A673 (cell line): Measurements from ENCODE around the gene LOC101059915.

Experiments used
- EZH2 ChIP-seq: fragments of 200-600 bp; sonication (generic); IDR thresholded peaks from 2 replicates; pipeline ENCODE4 v1.6.1; 2017; ENCODE audit warnings: borderline replicate concordance, low read depth, mild to moderate bottlenecking, mixed read lengths, antibody characterized with exemption, low read length; ENCODE audit not compliant: poor library complexity, severe bottlenecking
- TF ChIP-seq, protein P1 (sequence below): fragments of 300-800, 200-600 bp; sonication (generic); conservative IDR thresholded peaks from 2 replicates; pipeline ENCODE4 v1.5.1; 2017; ENCODE audit warnings: low read depth, mild to moderate bottlenecking, antibody characterized with exemption, low read length, moderate library complexity, mixed read lengths

DNA sequence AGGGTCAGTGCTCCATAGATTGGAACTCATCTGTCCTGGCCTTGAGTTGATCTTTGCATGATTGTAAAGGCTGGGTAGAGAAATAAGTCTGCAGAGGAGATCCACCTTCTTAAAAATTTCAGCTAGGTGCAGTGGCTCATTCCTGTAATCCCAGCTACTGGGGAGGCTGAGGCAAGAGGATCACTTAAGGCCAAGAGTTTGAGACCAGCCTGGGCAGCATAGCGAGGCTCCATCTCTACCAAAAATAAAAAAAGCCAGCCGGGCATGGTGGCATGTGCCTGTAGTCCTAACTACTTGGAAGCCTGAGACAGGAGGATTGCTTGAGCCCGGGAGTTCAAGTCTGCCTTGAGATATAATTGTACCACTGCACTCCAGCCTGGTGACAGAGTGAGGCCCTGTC is 48.6 kb upstream of the LOC101059915 start:
- TF ChIP-seq, protein P1, sequence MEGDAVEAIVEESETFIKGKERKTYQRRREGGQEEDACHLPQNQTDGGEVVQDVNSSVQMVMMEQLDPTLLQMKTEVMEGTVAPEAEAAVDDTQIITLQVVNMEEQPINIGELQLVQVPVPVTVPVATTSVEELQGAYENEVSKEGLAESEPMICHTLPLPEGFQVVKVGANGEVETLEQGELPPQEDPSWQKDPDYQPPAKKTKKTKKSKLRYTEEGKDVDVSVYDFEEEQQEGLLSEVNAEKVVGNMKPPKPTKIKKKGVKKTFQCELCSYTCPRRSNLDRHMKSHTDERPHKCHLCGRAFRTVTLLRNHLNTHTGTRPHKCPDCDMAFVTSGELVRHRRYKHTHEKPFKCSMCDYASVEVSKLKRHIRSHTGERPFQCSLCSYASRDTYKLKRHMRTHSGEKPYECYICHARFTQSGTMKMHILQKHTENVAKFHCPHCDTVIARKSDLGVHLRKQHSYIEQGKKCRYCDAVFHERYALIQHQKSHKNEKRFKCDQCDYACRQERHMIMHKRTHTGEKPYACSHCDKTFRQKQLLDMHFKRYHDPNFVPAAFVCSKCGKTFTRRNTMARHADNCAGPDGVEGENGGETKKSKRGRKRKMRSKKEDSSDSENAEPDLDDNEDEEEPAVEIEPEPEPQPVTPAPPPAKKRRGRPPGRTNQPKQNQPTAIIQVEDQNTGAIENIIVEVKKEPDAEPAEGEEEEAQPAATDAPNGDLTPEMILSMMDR = no peak
- no peak for TF ChIP-seq EZH2
